ENCODE results near the gene RAB8A.
"Not testable (repeated sequence)": the region's sequence is repeated elsewhere in the genome, so short reads cannot be mapped to it uniquely, and the experiment has no call there.

RAB8A gene

GRCh38 chr19:16112778-16113177 is 1.1 kb downstream of the RAB8A start:
- no peak for DNase-seq (ENCODE audit: low read depth)

DNA sequence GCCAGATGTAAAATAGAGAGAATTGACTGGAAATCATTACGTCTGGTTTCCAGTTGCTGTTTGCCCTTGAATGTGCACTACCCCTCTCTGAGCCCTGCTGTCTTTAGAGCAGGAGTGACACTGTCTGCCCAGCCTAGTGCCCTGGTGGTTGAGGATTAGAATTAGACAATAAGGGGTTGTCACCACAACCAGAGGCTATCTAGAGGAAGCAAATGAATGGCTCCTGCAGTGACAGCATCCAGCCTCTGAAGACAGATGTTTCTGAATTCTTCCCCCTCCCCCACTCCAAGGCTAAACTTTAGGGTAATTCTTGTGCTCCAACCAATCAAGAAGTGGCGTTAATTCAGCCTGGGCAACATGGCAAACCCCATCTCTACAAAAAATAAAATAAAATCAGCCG is 2.0 kb downstream of the RAB8A start:
- no peak for DNase-seq (ENCODE audit: low read depth)

DNA sequence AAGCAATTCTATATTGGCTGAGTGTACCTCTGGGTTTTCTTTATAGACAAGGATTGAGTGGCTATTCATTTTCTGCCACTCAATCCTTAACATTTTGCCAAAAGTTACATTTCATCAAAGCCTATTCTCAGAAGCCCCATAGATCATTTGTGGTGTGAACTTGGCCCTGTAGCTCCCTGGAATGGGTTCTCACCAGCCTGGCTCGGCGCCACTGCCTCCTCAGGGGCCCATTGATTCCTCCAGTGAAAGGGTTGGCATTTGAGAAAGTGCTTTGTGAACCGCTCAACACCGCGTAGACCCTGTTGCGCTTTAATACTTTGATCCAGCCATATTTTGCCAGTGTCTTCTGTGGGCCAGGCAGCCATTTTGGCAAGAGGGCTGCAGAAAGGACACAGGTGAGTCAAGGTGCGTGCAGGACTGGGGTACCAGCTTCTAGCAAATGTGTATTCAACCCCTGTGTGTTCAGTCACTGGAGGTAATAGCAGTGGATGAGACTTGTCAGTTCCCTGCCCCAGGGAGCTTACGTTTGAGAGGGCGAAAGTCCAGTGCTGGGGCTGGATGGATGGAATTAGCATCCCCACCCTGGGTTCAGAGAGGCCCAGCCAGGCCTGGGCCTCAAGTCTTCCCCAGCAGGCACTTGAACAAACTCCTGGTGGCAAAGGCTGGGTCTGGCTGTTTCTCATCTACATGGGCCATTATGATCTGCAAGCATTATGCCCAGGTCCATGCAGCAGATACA is 3.8 kb downstream of the RAB8A start:
- DNase-seq (ENCODE audit: low read depth) = no peak

DNA sequence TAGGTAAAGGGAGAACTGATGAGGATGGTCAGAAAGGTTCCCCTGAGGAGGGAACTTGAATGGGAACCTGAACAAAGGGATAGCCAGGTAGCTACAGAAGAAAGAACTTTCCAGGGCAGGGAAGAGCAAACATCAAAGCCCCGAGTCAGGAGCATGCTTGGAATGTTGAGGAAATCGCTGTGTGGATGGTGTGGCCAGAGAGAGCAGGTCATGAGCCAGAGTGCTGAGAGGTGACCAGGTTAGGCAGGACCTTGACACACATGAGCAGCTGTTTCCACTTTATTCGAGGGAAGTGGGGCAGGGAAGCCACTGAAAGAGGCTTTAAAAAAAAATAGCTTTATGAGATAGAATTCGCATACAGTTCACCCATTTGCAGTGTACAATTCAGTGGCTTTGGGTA is 4.4 kb downstream of the RAB8A start:
- no peak for DNase-seq (ENCODE audit: low read depth)

DNA sequence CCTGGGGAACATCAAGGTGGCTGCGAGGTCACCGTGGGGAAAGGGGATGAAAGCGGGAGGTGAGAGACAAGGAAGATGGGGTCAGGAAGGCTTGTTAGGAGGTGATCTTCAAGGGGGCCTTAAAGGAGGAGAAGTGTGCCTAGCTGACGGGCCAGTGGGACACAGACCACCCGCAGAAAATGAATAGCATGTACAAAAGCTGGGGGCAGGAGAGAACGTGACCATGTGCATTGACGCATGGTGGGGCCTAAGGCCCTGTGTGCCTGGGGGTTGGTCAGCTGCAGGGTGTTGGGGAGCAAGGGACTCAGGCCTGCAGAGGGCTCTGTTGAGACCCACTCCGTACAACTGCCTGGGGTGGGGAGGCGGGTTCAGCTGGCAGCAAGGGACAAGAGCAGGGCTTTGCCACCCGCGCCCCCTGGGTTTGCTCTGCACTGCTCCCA is 5.9 kb downstream of the RAB8A start:
- DNase-seq (ENCODE audit: low read depth) = no peak

- no peak for DNase-seq (ENCODE audit: low read depth)
Measured at GRCh38 chr19:16118489-16119033, 6.9 kb downstream of the RAB8A start.

- not testable (repeated sequence) for DNase-seq (ENCODE audit: low read depth)
Measured at GRCh38 chr19:16119075-16119857, 7.6 kb downstream of the RAB8A start.

GRCh38 chr19:16121141-16121540 is 9.5 kb downstream of the RAB8A start:
- DNase-seq (ENCODE audit: low read depth) = no peak

DNA sequence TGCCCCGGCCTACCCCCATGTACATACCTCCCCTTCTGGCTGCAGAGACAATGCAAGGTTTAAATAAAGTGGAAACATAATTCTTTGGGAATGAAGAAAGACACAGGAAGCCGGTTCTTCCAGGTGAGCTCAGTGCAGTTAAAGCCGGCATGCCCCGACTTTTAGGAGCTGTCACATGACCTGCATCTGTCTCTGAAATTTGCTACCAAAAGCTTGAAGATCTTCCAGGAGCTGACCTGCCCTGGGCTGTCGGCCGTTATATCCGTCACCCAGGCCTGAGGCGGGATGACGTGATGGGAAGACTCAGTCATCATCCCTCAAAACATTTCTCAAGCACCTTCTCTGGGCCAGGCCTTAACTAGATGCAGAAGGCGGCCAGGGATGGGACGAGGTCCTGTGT is 10.3 kb downstream of the RAB8A start:
- no peak for DNase-seq (ENCODE audit: low read depth)

DNA sequence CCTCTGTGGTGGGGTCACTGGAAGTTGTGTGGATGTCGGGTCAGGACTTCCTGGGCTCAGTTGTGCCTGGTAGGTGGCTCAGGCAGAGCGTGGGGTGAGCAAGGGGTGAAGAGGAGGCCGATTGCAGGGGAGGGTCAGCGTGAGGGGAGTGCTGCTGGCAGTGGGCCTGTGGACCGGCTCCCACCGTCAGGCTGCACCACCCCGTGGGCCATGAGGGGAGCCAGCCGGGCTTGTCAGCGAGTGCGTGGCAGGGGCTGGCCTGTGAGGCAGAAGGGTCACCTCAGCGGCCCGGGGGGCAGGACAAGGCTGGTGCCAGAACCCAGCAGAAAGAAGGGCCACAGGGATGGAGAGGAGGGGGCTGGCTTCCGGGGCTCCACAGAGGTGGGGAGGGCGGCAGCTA is 13.3 kb downstream of the RAB8A start:
- DNase-seq (ENCODE audit: low read depth) = no peak

- no peak for DNase-seq (ENCODE audit: low read depth)
Measured at GRCh38 chr19:16125737-16126495, 14.2 kb downstream of the RAB8A start.

GRCh38 chr19:16127080-16127479 is 15.4 kb downstream of the RAB8A start:
- DNase-seq (ENCODE audit: low read depth) = no peak

- DNase-seq (ENCODE audit: low read depth) = no peak
Measured at GRCh38 chr19:16127776-16128371, 16.2 kb downstream of the RAB8A start.

DNA sequence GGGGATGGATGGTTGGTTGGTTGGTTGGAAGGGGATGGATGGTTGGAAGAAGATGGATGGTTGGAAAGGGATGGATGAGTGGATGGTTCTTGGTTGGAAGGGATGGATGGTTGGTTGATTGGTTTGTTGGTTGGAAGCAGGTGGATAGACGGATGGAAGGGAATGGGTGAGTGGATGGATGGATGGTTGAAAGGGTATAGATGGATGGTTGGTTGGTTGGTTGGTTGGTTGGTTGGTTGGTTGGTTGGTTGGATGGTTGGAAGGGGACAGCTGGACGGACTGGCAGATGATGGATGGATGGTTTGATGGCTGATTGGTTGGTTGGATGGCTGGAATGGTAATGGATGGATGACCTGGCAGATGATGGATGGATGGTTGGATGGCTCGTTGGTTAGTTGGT is 20.0 kb downstream of the RAB8A start:
- DNase-seq (ENCODE audit: low read depth) = no peak

- DNase-seq (ENCODE audit: low read depth) = no peak
Measured at GRCh38 chr19:16133818-16134217, 22.1 kb downstream of the RAB8A start.

DNA sequence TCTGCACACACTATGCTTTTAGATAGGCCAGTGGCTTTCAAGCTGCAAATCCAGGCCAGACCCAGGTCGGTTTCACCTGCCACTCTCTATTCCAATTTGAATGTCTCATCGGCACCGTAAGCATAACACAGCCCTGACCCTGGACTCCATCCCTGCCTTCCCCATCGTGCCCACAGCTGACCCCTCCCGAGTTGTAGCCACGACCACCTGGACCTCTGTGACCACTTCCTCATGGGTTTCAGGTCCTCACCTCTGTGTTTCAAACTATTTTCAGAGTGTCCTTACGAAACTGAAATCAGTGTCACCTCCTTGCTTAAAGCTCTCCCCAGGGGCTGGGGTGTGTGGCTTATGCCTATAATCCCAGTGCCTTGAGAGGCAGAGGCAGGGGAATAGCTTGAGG is 22.8 kb downstream of the RAB8A start:
- DNase-seq (ENCODE audit: low read depth) = no peak

DNA sequence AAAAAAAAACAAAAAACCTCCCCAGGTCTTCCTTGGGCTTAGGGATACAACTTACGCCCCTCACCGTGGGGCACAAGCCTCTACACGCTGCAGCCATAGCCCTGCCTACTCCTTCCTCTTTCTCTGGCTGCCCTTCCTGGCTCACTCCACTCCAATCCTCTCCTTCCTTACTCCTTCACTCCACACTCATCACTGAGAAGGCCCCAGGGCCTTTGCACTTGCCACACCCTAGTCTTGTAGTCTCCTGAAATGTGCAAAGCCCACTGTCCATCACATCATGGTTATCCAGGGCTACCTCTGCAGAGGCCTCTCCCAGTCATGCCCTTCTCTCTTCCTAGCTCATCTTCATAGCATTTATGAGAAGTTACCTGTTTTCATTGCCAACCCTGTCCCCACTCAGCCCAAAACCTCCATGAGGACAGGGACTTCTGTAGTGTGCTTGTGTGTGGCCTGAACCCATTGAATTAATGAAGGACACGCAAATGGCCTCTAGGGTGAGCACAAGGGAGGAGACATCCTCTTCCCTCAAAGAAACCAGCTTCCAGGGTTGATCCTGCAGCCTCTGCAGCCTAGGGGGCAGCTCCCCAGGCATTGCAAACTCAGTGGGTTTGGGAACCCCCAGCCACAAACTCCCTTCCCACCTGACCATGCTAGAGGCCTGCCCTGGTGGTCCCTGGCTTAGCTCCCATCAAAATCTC is 23.9 kb downstream of the RAB8A start:
- DNase-seq (ENCODE audit: low read depth) = no peak

DNA sequence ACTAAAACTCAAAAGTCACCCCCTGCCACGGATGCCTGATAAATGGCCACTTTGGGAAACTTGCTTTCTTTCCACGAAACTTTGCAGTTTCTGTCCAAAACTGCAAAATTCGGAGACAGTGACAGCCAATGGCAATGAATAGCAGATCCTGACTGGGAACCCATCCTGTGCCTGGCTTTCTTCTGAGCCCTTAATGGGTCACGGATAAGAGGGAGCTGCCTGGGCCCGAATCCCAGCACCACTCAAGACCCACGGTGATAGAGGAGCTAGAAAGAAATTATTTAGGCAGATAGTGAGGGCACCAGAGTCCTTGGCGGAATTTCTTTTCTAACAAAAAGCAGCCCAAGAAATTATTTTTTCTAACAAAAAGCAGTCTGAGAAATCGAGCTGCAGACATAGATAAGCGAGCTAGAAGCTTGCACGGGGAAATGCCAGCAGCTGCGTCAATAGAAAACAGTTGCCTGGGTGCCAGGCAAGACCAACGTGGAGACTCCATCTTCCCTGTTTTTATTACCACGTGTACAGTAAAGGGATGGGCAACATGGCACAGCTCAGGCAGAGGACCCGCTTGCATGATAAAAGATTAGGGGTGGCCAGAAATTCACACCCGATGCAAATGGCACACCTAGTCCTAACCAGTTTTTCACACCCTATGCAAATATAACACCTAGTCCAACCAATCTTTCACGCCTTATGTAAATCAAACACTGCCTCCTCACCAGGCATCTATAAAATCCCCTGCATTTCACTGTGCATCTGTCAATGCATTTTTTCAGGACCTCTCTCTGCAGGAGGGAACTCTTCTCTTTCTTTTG is 24.7 kb downstream of the RAB8A start:
- no peak for DNase-seq (ENCODE audit: low read depth)

GRCh38 chr19:16139752-16140151 is 28.1 kb downstream of the RAB8A start:
- DNase-seq (ENCODE audit: low read depth) = no peak

DNA sequence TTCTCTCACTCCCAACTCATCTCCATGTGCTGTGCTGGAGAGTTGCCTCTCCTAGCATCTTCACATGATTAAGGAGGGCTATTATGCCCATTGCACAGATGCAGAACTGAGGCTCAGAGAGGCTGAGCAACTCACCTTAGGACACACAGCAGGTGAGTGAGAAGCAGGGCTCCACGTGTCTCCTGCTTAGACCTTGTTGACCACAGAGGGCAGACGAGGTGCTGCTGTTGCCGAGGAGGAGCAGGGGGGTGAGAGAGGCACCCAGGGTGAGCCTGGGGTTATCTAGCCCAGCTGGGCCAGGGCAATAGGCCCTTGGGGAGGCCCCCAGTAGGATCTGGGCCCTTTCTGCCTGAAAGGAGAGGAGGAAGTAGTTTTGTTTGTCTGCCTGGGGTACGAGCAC is 29.4 kb downstream of the RAB8A start:
- no peak for DNase-seq (ENCODE audit: low read depth)
